ENCODE measurements around the gene DAB2IP.
"Not testable (repeated sequence)": the region's sequence is repeated elsewhere in the genome, so short reads cannot be mapped to it uniquely, and the experiment has no call there.

Gene DAB2IP
- total RNA-seq, result 0 to 0.15 (median 0) reads per million in 4 donors

DNA sequence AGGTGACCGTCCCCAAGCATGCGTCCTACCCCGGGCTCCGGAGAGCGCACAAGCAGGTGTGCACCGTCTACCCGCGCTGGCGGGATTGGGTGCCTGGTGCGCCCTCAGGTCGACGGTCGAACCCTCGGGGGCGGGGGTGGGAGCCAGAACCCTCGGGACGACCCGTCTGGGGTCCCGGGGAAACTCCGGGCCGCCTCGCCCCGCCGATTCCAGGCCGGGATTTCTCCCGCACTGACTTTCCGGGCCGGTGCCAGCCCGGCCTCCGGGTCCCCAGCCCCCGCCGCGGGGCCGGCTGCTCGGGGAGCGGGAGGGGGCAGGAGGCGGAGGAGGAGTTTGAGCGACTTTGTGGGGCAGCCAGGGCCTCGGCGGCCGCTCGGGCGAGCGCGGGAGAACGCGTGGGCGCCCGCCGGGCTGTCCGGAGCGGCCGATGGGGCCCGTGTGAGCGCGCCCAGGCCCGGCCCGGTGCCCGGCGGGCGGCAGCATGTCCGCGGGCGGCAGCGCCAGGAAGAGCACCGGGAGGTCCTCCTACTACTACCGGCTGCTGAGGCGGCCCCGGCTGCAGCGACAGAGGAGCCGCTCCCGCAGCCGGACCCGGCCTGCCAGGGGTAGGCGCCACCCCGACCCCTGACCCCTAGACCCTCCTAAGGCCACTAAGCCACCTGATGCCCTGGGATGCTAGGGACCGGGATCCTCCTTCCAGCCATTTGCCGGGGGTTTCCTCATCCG, at the start of gene DAB2IP:
TSS of gene DAB2IP (plus strand) at position 340 of the 726 bp plus-strand sequence. CDS start at position 482, 142 bp downstream.
- DNase-seq, result no peak

DNA sequence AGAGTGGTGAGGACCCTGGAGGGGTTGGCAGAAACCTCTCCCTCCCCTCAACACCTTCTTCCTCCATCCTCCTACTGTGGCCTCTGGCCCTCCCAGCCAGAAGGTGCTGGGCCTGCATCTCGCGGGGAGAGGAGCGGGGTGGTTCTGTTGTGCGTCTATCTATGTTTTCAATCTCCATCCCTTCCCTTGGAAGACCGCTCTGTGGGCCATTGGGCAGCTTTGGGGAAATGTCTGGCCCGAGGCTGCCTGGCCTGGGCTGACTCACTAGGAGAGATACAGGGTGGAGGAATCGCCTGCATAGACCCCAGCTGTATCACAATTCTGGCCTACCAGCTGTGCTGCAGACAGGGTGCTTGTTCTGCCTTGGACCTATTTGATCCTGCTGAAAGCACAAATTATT, 48.4 kb upstream of the DAB2IP start:
- no peak for DNase-seq

DNA sequence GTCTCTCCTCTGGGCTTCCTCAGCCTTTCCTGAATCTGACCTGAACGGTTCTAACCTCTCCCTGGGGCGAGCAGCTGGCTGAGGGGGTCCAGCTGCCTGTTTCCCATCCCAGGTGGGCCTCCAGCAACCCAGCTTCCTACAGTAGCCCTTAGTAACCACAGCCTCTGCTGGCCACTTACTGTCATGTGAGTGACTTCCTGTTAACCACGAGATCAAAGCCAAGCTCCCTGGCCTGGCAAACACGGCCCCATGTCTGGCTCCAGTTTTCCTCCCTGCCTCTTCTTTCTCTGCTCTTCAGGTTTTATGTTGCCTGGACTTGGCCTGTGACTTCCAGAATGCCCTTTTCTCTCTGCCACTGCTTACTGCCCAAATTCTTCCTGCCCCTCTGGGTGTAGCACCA, 47.2 kb upstream of the DAB2IP start:
- no peak for DNase-seq

DNA sequence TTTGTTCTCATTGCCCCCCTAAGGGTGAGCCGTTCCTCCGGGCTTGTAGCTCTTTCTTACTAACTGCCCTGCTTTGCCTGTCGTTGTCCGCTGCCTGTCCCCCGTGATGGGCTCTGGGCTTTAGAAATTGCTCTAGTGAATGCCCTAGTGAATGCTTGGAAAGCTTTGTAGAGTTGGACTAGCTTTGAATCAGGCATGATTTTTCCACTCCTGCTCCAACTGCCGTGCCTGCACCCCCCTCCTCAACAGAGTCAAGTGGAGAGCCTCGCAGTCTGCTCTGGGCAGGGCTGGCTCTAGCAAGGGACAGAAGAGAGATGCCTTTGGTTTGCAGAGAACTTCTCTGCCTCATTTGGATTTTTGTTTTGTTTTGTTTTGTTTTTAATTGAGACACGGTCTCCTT, 46.8 kb upstream of the DAB2IP start:
- no peak for DNase-seq

DNA sequence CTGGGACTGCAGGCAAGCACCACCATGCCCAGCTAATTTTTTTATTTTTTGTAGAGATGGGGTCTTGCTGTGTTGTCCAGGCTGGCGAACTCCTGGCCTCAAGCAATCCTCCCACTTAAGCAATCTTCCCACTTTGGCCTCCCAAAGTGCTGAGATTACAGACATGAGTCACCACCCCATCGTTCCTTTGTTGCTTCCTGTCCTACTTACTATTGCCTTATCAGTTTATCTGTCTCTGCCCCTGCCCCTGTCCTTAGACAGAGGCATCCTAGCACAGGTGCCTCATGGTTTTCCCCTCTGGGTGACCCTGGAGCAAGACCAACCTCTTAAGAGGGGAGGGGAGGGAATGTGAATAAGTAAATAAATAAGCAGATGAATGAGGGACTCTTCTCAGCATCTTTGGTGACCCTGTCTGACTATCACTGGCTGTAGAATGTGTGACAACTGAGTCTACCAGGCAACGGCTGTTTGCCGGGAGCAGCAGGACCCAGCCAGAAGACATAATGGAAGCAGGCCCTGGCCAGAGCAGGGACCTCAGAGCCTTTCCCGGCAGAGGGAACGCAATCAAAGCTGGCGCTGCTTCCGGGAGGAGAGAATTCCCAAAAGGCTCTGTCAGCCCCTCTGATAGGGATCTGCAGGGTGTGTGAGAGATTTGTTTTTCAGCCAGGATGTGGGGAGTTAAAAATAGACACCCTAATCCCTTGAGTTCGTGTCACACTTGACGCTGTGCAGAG, 43.8 kb upstream of the DAB2IP start:
- no peak for DNase-seq

DNA sequence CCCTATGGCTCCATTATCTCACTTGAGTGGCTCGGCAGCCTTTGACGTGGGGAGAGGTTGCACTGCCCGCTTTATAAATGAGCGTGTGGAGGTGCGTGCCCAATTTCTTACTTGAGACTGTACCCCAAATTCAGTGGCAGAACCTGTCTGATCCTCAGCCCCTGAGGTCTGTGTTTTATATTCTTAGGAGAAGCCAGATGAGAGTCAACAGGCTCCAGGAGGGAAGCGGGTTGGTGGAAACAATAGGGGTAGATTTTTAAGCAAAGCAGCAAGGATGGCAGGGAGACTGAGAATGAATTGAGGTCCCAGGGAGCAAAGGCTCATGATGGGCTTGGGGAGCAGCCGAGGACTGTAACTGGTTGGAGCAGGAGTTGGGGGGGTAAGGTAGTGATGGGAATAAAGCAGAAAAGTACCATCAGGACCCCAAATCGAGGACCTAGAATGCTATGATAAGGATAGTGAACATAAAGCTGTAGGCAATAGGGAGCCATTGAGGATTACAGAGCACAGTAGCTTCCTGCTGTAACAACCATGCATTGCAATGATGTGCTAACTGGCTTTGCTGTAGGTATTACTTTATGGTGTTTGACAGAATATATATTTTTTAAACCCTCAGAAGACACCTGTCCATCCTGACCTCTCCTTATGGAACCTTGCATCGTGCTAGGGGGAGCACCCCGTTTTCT, 43.1 kb upstream of the DAB2IP start:
- DNase-seq, result no peak

DNA sequence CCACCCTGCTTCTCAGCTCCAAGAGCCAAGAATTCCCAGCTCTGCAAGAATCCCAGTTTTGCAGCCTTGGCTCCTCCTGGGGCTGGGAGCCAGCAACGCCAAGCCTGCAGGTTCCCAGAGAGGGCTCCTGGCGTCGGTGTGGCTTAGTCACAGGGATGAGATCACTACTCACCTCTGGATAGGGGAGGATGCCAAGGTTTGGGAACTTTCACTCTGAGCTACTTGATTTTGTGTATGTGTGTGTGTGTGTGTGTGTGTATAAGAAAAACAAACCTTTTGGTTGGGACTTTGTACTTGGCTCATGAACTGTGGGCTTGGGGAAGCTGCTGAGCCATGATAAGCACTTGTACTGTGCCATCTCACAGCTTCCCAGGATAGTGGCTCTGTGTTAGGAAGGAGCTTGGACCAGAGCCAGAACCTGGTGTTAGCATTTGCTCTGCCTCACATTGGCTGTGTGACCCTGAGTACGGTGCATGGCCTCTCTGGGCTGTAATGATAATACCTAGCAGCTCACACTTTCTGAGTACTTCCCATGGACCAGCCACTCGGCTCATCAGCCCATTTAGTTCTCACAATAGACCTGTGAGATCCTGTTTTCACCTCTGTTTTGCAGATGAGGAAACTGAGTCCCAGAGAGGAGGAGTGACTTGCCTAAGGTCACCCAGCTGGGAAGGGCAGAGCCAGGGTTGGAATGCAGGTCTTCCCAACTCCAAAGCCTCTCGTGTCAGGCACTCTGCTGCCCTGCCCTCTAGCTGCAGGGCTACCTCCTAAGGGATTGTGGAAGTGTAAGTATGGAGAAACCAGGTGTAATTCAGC, 41.4 kb upstream of the DAB2IP start:
- no peak for DNase-seq

DNA sequence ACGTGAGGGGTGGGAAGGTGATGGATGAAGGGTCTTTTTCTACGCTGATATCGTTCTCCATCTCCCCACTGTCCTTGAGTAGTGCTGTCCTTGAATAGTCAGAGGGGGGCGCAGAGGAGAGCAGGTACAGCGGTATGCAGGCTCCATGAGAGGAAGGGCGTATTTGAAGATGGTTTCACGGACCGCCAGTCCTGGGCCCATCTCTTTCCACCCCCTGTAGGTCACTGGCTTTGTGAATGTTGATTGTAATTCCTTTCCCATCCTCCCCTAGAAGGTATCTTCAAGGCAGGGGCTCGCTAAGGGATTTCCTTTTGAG, 40.8 kb upstream of the DAB2IP start:
- no peak for DNase-seq

DNA sequence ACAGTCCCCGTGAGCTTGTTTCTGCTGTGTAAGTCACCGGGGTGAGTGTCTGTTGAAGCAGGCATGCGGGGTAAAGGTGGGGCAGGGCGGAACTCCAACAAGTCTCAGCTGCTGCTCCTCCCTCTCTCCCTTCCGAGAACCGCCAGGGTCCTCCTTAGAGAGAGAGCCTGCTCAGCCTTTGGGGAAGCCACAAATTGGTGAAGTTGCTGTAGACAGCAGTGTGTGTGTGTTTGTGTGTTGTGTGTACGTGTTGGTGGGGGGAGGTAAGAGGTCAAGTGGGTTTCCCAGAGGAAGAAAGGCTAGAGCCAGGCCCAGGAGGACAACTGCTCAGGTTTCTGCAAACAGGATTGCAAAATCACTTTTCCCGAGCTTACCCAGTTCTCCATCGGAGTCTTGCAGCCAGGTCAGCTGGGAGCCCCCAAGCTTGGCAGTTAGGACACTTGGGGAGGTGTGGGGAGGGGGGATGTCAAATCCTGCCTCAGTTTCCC, 38.9 kb upstream of the DAB2IP start:
- DNase-seq, result no peak

DNA sequence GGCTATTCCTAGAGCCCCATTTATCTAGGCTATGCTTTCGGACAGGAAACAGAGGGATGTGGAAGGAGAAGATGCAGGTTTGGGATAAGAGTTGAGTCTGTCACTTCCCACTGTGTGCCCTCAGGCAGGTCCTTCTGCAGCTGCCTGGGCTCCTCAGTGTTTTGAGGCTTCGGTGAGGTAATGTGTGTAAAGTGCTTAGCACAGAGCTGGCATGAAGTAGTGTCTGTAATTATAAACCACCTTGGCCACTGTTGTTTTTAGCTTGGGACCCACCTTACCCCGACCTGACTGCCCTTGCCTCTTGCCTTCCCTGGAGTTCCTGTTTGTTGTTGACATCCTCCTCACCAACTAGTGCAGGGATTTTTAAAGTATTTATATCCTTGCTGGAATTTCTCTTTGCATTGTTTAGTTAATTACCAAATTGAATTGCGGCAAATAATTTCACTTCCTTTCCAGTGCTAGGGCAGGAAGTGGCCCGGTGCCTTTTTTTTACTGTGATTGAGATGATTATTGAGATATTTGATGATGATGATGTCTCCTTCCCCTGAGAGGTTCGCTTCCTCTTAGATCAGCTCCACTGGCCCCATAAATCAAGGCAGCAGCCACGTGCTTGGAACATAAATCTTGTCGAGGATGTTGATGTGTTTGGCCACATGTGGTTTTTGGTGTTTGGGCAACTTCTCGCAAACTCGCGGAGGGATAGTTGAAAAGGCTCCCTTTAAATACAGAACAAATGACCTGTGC, 38.3 kb upstream of the DAB2IP start:
- no peak for DNase-seq

DNA sequence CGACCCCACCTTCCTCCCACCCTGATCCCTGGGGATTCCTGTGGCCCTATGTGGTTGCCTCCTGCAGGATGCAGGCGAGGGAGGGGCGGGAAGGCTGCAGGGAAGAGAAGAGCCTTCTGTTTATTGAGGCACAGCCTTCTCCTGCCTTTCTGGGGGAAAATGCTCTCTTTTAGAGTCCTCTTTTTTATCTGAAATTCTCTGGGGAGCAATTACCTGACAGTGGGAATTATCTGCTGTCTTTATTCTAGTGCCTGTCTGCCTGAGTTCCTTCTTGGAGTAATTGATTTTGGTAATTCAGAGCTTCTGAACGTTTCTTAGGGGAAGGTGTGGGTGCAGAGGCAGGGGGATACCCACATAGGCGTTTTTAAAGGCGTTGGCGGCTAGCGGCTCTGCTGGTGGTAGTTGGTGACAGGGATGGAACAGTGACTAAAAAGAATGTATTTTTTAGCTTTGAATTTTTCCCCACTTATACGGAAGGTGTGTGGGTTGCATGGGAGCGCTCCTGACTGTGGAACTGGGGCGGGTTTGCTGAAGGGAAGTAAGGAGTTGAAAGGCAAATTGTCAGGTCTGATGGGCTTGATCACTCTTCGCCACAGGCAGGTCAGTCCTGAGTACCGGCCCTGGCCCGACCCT, 35.2 kb upstream of the DAB2IP start:
- DNase-seq, result no peak

DNA sequence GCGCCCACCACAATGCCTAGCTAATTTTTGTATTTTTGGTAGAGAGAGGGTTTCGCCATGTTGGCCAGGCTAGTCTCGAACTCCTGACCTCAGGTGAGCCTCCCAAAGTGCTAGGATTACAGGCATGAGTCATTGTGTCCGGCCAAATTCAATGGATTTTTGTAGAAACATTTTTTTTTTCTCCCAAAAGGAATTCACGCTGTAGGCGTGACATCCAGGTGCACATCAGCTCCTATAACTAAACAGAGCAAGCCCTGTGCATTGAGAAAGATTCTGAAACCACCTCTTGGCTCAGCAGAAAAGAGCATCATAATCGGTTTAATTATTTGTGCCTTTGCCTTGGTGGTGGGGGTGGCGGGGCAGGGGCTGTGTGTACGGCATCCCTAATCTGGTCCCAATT, 32.9 kb upstream of the DAB2IP start:
- DNase-seq, result no peak

DNA sequence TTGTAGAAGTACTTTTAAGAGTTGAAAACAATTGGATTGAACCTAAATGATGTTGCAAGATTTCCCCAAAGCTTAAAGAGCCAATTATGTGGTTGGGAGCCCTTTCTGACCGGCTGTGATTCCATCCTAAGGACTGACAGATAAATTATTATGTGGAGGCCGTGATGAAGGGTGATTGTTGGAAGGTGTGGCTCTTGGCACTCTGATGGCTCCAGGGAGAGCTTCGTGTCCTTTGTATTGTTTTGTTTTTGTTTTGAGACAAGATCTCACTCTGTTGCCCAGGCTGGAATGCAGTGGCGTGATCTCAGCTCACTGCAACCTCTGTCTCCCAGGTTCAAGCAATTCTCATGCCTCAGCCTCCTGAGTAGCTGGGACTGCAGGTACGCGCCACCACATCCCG, 32.5 kb upstream of the DAB2IP start:
- not testable (repeated sequence) for DNase-seq

DNA sequence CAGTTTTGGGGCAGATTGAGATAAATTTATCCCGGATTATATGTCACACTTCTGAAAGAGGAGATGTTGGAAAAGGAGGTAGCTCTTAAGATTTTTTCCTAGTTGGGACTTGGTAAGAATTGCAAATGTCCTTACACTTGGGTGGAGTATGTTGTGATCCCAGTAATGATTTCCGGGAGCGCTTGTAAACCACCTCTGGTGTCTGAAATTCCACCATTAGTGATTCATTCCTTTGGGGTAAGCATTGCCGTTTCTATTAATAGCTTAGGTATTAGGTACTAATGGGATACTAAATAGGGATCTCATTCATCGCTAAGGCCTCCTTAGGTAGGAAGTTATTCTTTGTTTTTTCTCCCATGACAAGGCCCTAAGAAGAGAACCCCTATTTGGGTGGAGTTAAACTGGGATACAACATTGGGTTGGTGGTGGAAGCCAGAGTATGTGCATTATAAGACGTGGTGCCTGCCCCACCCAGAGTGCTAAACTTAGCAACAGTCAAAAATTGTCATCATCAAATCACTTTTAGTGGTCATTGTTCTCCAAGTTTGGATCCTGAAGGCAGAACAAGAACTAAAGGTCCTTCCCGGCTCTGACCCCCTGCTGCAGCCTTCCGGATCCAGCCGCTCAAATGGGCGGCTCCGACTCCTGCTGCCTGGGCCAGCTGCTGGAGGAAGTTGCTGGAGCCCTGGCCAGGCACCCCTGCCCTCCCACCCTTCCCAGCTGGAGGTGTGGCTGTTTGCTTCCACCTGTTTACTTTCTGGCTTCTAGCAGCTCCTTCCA, 31.7 kb upstream of the DAB2IP start:
- DNase-seq, result no peak

DNA sequence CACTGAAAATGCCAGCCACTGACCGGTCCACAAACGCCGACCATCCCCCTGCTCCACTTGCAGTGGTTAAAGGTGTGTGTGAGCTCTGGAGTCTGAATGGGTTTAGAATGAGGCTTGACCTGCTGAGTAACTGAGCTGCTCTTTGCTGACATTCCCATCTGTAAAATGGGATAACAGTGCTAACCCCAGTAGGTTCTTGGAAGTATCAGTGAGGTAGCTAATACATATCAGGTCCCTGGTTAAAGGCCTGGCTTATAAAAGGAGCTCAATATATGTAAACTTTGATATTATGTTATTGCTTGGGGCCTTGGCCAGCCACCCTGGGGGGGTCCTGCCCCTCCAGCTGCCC, 31.1 kb upstream of the DAB2IP start:
- no peak for DNase-seq

DNA sequence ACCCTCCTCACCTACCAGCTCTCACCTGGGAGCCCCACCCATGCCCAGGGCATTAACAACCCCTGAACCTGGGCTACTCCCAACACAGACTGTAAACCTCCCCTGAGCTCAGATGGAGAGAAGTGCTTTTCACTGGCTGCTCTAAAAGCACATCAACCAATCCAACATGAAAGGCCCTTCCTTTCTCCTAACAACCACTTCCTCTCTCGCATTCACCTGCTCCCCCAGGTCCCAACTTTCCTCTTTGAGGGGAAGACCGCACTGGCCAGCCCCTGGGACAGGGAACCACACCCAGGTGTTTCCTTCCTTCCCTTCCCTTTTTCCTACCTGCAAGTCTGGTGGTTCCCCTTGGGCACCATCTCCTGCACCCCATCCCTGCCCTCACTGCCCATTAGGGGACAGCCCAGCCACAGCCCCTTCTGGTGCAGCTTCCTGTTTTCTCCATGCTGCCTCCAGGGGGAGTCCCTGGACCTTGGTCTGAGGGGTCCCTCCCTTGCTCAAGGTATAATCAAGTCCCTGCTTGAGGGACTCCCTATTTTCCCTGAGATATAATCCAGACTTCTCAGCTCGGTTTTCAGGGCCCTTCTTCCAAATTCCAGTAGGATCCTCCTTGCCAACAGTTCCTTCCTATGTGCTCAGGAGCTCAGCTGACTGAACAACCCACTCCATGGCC, 30.5 kb upstream of the DAB2IP start:
- DNase-seq, result no peak

DNA sequence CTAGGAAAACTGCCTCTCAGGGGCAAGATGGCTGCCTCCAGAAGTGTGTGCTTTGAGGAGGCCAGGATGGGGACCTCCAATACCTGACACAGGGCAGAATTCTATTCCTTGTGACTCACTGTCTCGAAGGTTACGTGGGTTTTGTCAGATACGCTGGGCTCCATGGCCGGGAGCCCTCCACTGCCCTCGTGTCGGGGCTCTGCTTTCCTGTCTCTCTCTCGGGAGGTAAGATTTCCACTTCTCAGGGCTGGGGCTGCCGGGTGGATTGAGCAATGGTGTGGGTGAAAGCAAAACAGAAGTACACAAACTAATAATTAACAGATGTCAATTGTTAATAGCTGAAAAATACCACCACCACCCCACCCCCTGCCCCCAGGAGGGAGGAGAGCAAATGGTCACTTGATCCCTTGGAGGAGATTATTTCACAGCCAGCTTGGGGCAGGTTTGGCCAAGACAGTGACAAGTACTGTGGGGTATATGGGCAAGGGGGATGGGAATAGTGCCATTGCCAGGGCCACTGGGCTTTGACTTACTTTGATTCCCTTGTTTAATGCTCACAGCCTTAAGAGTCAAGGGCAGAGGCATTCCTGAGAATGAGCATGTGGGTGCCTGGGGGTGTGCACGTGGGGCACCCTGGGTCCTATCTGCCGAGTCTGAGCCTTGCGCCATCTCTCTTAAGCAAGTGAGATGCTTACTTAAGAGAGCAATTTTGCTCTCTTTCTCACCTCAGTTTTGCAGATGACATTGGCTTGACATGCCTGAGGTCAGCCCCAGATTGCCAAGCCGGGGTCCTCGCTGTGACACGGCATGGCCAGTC, 28.8 kb upstream of the DAB2IP start:
- DNase-seq, result no peak

DNA sequence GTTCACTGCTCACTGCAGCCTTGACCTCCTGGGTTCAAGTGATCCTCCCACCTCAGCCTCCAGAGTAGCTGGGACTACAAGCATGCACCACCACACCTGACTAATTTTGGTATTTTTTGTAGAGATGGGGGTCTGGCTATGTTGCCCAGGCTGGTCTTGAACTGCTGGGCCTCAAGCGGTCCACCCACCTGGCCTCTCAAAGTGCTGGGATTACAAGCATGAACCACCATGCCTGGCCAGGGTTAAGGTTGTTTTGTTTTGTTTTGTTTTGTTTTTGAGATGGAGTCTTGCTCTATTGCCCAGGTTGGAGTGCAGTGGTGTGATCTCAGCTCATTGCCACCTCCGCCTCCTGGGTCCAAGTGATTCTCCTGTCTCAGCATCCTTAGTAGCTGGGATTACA, 28.0 kb upstream of the DAB2IP start:
- DNase-seq, result not testable (repeated sequence)

DNA sequence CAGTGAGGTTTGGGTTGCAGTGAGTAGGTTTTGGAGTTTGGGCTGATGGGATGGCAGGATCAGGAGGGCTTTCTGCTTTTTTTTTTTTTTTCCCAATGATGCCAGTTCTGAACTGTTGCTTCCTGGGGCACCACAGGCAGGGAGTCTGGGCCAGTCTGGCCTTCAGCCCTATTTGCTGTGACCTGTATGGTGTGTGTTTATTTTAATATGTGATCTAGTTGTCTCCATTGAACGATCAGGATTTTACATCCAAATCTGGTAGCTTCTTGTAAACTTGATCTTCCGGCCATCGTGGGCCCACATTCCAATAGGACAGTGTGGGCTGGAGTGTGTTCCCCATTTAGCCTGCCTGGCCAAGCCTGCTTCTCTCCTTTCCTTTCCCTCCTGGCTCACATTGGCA, 25.8 kb upstream of the DAB2IP start:
- DNase-seq, result no peak
